Measurements from ENCODE around the gene CLDN2. TPM values are rescaled to one million over a fixed set of nuclear protein-coding genes. Genes with fewer than 3 reads are reported as not detected.

Gene CLDN2
- total RNA-seq, 2 experiments from 2014 or later: not detected

DNA sequence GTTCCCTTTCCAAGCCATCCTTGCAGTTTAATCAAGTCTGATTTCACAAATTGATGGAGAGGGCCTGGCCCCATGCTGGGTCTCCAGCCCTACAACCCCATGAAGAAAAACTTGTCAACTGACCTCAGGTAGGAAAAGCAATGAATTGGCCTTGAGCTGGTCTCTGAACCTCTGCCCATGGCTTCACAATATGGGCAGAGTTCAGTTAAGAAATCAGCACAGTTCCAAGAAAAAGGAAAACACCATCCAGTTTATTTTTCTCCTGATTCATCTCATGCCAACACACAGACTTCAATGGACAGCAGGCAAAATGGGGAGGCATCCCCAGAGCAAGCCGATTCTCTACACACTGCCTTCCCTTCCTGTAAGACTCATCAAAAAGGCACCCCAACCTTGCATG, 20.4 kb upstream of the CLDN2 start:
- intact Hi-C loops (cut with DNase I, micrococcal nuclease): loop anchor here in 1 of 2 experiments (2.0 to 10.0 kb wide), 3 partner anchors 425 to 875 kb away; partner anchors contain the start of genes NCBP2L and TSC22D3
- POLR2A ChIA-PET: no interaction called here
- Mint-ChIP-seq H3K9me3 (ENCODE audit: low read depth) (no peaks in the 10 kb centered on the region), H3K27ac (no peak overlapping the region), H3K36me3 (ENCODE audit: low read depth) (no peaks in the 10 kb centered on the region), H3K4me3 (no peak overlapping the region), H3K4me1 (no peaks in the 10 kb centered on the region), H3K27me3 (no peaks in the 10 kb centered on the region)
- no peak for DNase-seq
- no peak for ATAC-seq
- CTCF ChIA-PET: no interaction called here

DNA sequence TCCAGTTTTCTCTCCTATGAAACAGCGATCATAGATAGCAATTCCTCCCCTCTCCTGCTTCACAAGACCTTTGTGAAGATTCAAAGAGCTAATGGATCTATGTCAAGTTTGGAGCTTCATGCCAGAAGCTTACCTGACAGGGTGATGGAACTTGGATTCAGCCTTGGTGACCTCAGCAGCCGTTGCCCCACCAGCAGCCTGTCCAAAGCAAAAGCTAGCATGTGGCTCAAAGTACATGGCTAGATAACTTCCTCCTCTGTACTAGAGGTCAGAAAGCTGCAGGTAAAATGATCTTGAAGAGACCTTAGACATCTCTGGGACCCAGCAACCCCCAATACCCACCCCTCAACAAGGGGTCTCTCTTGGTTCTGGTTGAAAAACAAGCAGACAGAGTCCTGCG, 18.9 kb upstream of the CLDN2 start:
- DNase-seq (no peak), ATAC-seq (no peak)
- Mint-ChIP-seq H3K4me1 (no peaks in the 10 kb centered on the region), H3K36me3 (ENCODE audit: low read depth) (no peaks in the 10 kb centered on the region), H3K27ac (no peak overlapping the region), H3K4me3 (no peak overlapping the region), H3K27me3 (no peaks in the 10 kb centered on the region), H3K9me3 (ENCODE audit: low read depth) (no peaks in the 10 kb centered on the region)
- intact Hi-C loops (cut with DNase I, micrococcal nuclease): no loop called here
- ChIA-PET POLR2A (no interaction called here), CTCF (interaction anchor here (0.6 kb wide), 1 partner anchor 112 kb away, joined by 3 read pairs; no protein-coding TSS in a partner anchor)

DNA sequence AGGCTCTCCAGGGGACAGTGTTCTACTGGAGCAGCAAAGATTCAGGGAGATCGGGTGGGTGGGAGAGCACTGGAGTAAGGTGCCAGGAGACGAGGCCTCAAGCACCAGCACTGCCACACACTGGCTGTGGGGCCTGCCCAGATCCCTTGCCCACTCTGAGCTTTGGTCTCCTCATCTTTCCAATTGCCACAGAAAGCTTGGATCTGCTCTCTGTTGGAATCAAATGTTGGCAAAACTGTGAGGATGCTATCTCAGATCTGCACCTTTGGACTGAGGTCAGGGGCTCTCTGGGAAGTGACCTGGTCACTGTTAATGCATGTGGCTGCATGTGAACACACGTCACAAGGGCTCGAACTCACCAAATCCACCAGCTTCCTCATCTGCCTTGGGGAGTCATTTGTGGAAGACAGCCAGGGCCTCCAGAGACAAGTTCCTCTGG, 18.4 kb upstream of the CLDN2 start:
- ATAC-seq (no peak), DNase-seq (no peak)
- H3K4me1 Mint-ChIP-seq: no peaks in the 10 kb centered on the region
- no peak overlapping the region for H3K27ac Mint-ChIP-seq
- CTCF ChIA-PET: interaction anchor here (0.6 to 1.2 kb wide), 3 partner anchors 11 to 761 kb away, joined by 3 read pairs; no protein-coding TSS in a partner anchor
- intact Hi-C loops (cut with DNase I, micrococcal nuclease): no loop called here
- POLR2A ChIA-PET: no interaction called here
- no peaks in the 10 kb centered on the region for H3K36me3 Mint-ChIP-seq (ENCODE audit: low read depth)
- H3K4me3 Mint-ChIP-seq: no peak overlapping the region
- H3K9me3 Mint-ChIP-seq (ENCODE audit: low read depth): no peaks in the 10 kb centered on the region
- H3K27me3 Mint-ChIP-seq: no peaks in the 10 kb centered on the region

DNA sequence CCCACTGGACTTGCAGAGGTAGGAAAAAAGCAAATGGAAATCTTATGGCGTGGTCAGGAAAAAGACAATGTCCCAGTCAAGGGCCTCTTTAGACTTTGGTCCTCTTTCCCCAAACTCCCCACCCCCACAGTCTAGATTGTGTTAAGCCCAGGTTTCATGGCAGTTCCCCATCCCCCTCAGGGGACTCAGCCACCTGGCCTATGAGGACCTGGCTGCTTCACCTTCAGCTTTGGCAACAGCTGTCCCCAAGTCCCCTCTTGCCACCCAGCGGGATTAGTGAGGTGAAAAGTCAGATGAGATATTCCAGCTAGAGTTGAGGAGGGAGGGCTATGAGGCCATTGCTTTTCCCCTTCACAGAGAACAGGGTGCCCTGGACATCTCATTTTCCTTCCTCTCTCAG, 17.5 kb upstream of the CLDN2 start:
- Mint-ChIP-seq H3K9me3 (ENCODE audit: low read depth) (no peaks in the 10 kb centered on the region), H3K36me3 (ENCODE audit: low read depth) (no peaks in the 10 kb centered on the region), H3K27ac (no peak overlapping the region), H3K27me3 (no peaks in the 10 kb centered on the region), H3K4me3 (no peak overlapping the region), H3K4me1 (no peaks in the 10 kb centered on the region)
- ChIA-PET POLR2A (no interaction called here), CTCF (interaction anchor here (0.7 to 1.4 kb wide), 4 partner anchors 8 to 760 kb away, joined by 3 to 5 read pairs (median 3); no protein-coding TSS in a partner anchor)
- no peak for ATAC-seq
- DNase-seq: no peak
- intact Hi-C loops (cut with DNase I, micrococcal nuclease): no loop called here

DNA sequence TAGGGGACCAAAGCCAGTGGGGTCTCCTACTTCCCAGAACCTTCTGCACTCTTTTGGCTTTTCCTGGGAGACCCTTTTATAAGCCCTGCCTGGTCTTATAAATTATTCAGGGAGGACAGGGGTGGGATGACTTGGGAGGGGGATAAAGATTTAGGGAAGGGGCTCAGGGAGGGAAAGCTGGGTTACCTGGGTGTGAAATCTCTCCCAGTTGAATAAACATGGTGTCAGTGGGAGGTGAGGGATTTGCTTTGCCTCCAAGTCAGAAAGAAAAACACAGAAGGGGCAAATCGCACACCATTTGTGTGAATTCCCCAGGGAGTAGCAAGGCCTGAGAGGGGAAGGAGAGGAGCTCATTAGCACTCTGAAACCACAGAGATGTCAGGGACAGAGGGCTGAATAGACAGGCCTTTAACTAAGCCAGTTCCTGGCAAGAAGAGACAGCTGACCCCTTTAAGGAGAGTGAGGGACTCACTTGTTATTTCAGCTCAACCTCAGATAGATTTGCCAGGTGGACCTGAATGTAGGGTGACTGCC, 16.8 kb upstream of the CLDN2 start, which contains the start of gene RIPPLY1:
Gene RIPPLY1, minus strand, starts transcription at position 51 of the 534 bp plus-strand sequence. CDS start 54 bp downstream, outside the sequence.
- intact Hi-C loops (cut with DNase I, micrococcal nuclease): no loop called here
- ChIA-PET CTCF (interaction anchor here (1.0 to 1.4 kb wide), 2 partner anchors 9 to 11 kb away, joined by 3 to 5 read pairs; no protein-coding TSS in a partner anchor), POLR2A (interaction anchor here (0.6 kb wide), 1 partner anchor 943 kb away, joined by 3 read pairs; no protein-coding TSS in a partner anchor)
- H3K4me1 Mint-ChIP-seq: no peaks in the 10 kb centered on the region
- H3K36me3 Mint-ChIP-seq (ENCODE audit: low read depth): no peaks in the 10 kb centered on the region
- DNase-seq (no peak), ATAC-seq (no peak)
- H3K4me3 Mint-ChIP-seq: no peak within 1 kb of the TSS
- no peaks in the 10 kb centered on the region for H3K27me3 Mint-ChIP-seq
- no peak within 1 kb of the TSS for H3K27ac Mint-ChIP-seq
- H3K9me3 Mint-ChIP-seq (ENCODE audit: low read depth): no peaks in the 10 kb centered on the region

DNA sequence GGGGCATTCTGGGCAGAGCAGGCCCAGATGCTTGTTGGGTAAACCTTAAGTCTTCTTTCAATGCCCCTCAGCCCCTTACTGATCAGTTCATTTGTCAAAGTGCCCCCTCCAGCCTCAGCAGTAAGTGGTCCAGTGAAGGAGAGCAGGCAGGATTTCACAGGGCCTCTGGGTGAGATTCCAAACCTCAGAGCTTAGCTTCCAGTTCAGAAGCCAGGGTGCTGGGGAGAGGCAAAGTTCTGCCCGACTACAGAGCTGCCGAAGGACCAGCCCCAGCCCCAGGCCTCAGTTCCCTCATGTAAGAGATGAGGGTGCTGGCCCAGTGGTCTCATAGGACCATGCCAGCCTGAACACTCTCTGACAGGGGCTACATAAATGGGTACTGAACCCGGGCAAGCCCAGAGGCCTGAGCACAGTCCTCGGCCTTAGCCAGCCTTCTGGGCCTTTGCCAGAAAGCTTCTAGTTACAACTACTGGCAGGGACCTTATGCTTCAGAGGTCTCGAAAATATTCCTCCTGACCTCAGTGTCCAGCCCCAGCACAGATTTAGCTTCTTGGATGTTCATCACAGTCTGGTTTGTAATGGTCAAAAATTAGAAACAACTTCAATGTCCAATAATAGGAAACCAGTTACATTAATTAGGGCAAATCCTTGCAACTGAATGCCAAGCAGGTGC, 16.2 kb upstream of the CLDN2 start:
- Mint-ChIP-seq H3K4me3 (no peak overlapping the region), H3K27ac (no peak overlapping the region), H3K9me3 (ENCODE audit: low read depth) (no peaks in the 10 kb centered on the region), H3K36me3 (ENCODE audit: low read depth) (no peaks in the 10 kb centered on the region), H3K27me3 (no peaks in the 10 kb centered on the region), H3K4me1 (no peaks in the 10 kb centered on the region)
- intact Hi-C loops (cut with DNase I, micrococcal nuclease): no loop called here
- ChIA-PET CTCF (interaction anchor here (0.7 to 1.4 kb wide), 3 partner anchors 9 to 30 kb away, joined by 3 to 5 read pairs (median 3); no protein-coding TSS in a partner anchor), POLR2A (no interaction called here)
- ATAC-seq (no peak), DNase-seq (no peak)

DNA sequence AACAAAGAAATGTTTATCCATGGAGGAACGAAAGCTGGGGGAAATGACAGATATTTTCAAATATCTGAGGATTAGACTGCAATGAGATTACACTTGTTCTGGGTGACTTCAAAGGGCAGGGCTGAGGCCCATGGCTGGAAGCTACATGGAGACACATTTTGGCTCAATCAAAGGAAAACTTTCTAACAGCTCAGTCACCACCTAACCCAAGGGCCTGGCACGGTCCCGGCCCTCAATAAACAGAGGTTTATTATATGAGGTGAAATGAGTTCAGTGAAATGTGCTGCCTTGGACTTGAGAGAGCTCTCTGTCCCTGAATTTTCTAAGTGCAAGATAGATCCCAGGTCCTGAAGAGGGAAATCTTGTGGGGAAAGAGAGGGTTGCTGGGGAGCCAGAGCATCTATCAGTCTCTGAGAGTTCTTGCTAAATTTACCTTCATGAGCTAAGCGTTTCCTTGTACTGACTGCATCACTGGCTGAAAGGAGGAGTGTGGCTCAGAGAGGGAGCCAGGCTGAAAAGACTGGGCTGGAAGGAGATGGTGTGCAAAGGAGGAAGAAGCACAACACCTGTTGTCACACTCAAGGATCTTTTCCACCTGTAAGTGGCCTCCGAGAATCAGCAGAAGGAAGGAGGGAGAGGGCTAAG, 15.0 kb upstream of the CLDN2 start:
- H3K36me3 Mint-ChIP-seq (ENCODE audit: low read depth): no peaks in the 10 kb centered on the region
- no peaks in the 10 kb centered on the region for H3K9me3 Mint-ChIP-seq (ENCODE audit: low read depth)
- intact Hi-C loops (cut with DNase I, micrococcal nuclease): no loop called here
- ATAC-seq (no peak), DNase-seq (no peak)
- no peak overlapping the region for H3K4me3 Mint-ChIP-seq
- no peak overlapping the region for H3K27ac Mint-ChIP-seq
- ChIA-PET CTCF (interaction anchor here (0.7 kb wide), 1 partner anchor 11 kb away, joined by 3 read pairs; no protein-coding TSS in a partner anchor), POLR2A (no interaction called here)
- H3K27me3 Mint-ChIP-seq: no peaks in the 10 kb centered on the region
- H3K4me1 Mint-ChIP-seq: no peaks in the 10 kb centered on the region

DNA sequence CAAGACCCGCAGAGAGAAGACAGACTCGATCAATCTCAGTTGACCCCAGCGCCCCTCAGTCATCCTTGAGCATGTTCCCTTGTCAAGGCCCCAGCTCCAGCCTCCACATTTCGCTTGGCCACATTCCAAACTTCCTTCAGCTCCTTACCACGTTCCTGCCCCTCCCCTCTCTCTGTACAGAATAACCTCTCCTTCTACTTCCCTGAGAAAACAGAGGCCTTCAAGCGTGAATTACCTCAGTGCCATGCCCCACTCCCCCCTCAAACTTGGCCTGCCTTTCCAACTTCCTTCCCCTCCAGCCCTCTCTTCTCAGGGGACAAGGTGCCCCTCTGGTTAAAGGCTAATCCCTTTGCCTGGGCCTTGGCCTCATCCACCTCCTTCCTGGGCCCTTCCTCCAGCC, 13.8 kb upstream of the CLDN2 start:
- no peak overlapping the region for H3K4me3 Mint-ChIP-seq
- H3K4me1 Mint-ChIP-seq: no peaks in the 10 kb centered on the region
- ATAC-seq (no peak), DNase-seq (no peak)
- H3K27me3 Mint-ChIP-seq: no peaks in the 10 kb centered on the region
- POLR2A ChIA-PET: no interaction called here
- CTCF ChIA-PET: no interaction called here
- H3K27ac Mint-ChIP-seq: no peak overlapping the region
- no peaks in the 10 kb centered on the region for H3K9me3 Mint-ChIP-seq (ENCODE audit: low read depth)
- intact Hi-C loops (cut with DNase I, micrococcal nuclease): no loop called here
- H3K36me3 Mint-ChIP-seq (ENCODE audit: low read depth): no peaks in the 10 kb centered on the region

DNA sequence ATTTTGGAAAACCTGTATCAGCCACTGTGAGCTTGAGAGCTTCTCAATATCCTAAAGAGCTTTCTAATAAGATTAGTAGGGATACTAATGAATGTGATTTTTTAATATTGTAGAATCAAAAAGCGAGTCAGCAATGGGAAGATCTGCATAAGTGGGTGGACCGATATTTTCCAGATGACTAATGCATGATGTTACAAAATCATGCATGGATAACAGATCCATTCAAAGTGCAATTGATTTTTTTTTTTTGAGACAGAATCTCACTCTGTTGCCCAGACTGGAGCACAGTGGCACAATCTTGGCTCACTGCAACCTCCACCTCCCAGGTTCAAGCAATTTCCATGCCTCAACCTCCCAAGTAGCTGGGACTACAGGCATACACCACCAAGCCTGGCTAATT, 7.3 kb upstream of the CLDN2 start:
- CTCF ChIA-PET: interaction anchor here (1.5 kb wide), 1 partner anchor 9 kb away, joined by 5 read pairs; no protein-coding TSS in a partner anchor
- intact Hi-C loops (cut with DNase I, micrococcal nuclease): no loop called here
- Mint-ChIP-seq H3K27me3 (peaks cover 2% of the 10 kb centered on the region), H3K27ac (no peak overlapping the region), H3K36me3 (ENCODE audit: low read depth) (no peaks in the 10 kb centered on the region), H3K9me3 (ENCODE audit: low read depth) (no peaks in the 10 kb centered on the region), H3K4me3 (no peak overlapping the region), H3K4me1 (peaks cover 10% of the 10 kb centered on the region)
- no peak for ATAC-seq
- no peak for DNase-seq
- POLR2A ChIA-PET: no interaction called here

DNA sequence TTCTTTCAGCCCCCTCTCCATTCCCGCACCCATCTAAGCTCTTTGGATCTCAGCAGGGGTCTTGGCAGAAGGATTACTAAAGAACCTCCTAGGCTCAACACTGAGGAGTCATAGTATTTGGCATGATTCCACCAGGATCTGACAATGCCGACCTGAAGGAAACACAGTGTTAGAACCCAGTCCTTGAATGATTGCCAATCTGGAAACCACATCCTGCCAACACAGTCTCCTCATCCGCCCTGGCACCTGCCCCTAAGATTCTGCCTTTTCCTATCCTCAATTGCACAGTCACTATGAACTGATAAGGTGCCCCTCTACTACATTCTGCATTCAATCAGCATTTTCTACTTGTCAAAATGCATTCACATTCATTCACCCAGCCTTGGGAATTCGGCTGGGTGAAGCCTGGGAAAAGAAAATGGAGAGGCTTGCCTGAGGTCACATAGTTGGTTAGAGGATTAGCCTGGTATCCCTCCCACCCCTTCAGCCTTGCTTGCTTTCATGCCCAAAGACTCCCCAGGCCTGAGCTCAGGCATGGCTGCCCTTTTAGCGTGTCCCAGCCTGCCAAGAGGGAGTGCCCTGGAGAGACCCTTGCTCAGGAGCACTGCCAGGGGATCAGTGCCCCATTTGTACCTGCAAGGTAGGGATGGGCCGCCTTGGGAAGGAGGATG, 2.2 kb upstream of the CLDN2 start:
- intact Hi-C loops (cut with DNase I, micrococcal nuclease): no loop called here
- Mint-ChIP-seq H3K4me1 (peaks cover 17% of the 10 kb centered on the region), H3K27me3 (peaks cover 2% of the 10 kb centered on the region), H3K27ac (peak overlapping the region; percentile 59), H3K36me3 (ENCODE audit: low read depth) (no peaks in the 10 kb centered on the region), H3K9me3 (ENCODE audit: low read depth) (no peaks in the 10 kb centered on the region), H3K4me3 (no peak overlapping the region)
- ATAC-seq (peak; percentile 66), DNase-seq (peak; percentile 10)
- ChIA-PET POLR2A (no interaction called here), CTCF (no interaction called here)

DNA sequence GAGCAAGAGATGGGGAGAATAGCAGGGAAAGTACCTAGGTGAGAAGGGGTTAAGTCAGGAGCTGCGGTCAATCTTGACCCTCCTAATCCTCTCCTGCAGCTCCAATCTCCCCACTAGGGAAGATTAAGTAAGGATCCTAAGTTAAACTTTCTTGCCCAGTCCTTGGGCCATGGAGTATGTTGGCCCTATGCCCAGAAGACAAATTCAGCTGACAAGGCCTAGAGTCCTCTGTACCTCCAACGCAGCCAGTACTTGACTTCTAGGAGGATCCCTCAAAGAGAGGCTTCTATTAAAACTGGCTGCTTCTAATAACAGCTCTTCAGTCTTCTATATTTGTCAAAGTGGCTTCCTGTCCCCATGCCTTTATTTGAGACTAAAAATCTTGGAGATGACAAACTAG, 1.4 kb downstream of the CLDN2 start:
- Mint-ChIP-seq H3K27ac (no peak overlapping the region), H3K9me3 (ENCODE audit: low read depth) (no peaks in the 10 kb centered on the region), H3K4me3 (no peak overlapping the region), H3K27me3 (no peaks in the 10 kb centered on the region), H3K36me3 (ENCODE audit: low read depth) (no peaks in the 10 kb centered on the region), H3K4me1 (peaks cover 17% of the 10 kb centered on the region)
- no peak for ATAC-seq
- no peak for DNase-seq
- ChIA-PET CTCF (interaction anchor here (0.6 to 1.2 kb wide), 2 partner anchors 9 to 123 kb away, joined by 3 to 5 read pairs; no protein-coding TSS in a partner anchor), POLR2A (no interaction called here)
- intact Hi-C loops (cut with DNase I, micrococcal nuclease): no loop called here
